ENCODE data around the gene TAMALIN. TPM values are rescaled to one million over a fixed set of nuclear protein-coding genes. Genes with fewer than 3 reads are reported as not detected.

The TAMALIN gene
- total and polyA plus RNA-seq, 2 experiments from 2014 or later = 0.34 to 3.0 TPM

DNA sequence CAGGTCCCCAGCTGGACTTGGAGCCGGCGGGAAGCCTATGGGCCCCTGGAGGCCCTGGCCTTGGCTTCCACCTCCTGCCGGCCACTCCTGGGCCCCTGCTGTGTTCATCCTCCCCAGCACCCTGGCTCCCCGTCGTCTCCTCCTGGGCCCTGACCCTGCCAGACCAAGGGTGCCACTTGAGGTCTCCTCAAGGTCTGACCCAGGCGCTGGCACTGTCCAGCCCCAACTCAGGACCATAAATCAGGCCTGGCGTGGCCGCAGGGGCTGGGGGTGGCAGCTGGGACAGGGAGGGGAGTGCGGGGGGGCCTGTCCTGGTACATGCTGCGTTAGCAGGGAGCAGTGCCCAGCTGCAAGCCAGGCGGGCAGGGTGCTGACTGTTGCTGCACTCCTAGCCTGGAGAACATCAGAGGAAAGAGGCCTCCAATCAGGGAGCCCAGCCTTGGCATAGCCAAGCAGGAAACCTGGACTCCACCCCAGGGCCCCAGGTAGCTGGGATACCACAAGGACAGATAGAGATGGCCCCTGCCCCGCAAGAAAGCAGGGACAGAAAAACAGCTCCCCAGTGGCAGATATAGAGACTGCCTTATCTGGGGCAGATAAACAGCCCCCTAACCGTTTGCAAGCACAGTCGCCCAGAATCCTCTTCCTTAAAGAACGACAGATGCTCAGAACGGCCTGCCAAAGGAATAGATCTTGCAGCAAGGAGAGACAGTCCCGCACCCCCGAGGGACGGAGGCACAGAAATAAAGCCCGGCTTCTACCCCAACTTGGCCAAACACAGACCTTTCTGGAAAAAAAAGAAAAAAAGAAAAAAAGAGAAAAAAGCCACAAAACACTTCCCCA is 56.6 kb downstream of the TAMALIN start:
- Mint-ChIP-seq H3K36me3 (ENCODE audit: low read depth) (peaks cover 4% of the 10 kb centered on the region), H3K4me3 (no peak overlapping the region), H3K9me3 (no peaks in the 10 kb centered on the region), H3K27ac (no peak overlapping the region), H3K4me1 (peaks cover 2% of the 10 kb centered on the region; the same call in 1 of the 3 replicates), H3K27me3 (ENCODE audit: insufficient read depth, low read depth, poor library complexity) (peaks cover 9% of the 10 kb centered on the region)
- DNase-seq (ENCODE audit: low spot score) = no peak
- TF ChIP-seq, protein P1, sequence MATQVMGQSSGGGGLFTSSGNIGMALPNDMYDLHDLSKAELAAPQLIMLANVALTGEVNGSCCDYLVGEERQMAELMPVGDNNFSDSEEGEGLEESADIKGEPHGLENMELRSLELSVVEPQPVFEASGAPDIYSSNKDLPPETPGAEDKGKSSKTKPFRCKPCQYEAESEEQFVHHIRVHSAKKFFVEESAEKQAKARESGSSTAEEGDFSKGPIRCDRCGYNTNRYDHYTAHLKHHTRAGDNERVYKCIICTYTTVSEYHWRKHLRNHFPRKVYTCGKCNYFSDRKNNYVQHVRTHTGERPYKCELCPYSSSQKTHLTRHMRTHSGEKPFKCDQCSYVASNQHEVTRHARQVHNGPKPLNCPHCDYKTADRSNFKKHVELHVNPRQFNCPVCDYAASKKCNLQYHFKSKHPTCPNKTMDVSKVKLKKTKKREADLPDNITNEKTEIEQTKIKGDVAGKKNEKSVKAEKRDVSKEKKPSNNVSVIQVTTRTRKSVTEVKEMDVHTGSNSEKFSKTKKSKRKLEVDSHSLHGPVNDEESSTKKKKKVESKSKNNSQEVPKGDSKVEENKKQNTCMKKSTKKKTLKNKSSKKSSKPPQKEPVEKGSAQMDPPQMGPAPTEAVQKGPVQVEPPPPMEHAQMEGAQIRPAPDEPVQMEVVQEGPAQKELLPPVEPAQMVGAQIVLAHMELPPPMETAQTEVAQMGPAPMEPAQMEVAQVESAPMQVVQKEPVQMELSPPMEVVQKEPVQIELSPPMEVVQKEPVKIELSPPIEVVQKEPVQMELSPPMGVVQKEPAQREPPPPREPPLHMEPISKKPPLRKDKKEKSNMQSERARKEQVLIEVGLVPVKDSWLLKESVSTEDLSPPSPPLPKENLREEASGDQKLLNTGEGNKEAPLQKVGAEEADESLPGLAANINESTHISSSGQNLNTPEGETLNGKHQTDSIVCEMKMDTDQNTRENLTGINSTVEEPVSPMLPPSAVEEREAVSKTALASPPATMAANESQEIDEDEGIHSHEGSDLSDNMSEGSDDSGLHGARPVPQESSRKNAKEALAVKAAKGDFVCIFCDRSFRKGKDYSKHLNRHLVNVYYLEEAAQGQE (IDR thresholded peaks at IDR 0.05; ENCODE audit: unreplicated experiment) = no peak
- no peak for TF ChIP-seq JUNB (IDR thresholded peaks at IDR 0.05; ENCODE audit: unreplicated experiment)
- TF ChIP-seq, protein P2, sequence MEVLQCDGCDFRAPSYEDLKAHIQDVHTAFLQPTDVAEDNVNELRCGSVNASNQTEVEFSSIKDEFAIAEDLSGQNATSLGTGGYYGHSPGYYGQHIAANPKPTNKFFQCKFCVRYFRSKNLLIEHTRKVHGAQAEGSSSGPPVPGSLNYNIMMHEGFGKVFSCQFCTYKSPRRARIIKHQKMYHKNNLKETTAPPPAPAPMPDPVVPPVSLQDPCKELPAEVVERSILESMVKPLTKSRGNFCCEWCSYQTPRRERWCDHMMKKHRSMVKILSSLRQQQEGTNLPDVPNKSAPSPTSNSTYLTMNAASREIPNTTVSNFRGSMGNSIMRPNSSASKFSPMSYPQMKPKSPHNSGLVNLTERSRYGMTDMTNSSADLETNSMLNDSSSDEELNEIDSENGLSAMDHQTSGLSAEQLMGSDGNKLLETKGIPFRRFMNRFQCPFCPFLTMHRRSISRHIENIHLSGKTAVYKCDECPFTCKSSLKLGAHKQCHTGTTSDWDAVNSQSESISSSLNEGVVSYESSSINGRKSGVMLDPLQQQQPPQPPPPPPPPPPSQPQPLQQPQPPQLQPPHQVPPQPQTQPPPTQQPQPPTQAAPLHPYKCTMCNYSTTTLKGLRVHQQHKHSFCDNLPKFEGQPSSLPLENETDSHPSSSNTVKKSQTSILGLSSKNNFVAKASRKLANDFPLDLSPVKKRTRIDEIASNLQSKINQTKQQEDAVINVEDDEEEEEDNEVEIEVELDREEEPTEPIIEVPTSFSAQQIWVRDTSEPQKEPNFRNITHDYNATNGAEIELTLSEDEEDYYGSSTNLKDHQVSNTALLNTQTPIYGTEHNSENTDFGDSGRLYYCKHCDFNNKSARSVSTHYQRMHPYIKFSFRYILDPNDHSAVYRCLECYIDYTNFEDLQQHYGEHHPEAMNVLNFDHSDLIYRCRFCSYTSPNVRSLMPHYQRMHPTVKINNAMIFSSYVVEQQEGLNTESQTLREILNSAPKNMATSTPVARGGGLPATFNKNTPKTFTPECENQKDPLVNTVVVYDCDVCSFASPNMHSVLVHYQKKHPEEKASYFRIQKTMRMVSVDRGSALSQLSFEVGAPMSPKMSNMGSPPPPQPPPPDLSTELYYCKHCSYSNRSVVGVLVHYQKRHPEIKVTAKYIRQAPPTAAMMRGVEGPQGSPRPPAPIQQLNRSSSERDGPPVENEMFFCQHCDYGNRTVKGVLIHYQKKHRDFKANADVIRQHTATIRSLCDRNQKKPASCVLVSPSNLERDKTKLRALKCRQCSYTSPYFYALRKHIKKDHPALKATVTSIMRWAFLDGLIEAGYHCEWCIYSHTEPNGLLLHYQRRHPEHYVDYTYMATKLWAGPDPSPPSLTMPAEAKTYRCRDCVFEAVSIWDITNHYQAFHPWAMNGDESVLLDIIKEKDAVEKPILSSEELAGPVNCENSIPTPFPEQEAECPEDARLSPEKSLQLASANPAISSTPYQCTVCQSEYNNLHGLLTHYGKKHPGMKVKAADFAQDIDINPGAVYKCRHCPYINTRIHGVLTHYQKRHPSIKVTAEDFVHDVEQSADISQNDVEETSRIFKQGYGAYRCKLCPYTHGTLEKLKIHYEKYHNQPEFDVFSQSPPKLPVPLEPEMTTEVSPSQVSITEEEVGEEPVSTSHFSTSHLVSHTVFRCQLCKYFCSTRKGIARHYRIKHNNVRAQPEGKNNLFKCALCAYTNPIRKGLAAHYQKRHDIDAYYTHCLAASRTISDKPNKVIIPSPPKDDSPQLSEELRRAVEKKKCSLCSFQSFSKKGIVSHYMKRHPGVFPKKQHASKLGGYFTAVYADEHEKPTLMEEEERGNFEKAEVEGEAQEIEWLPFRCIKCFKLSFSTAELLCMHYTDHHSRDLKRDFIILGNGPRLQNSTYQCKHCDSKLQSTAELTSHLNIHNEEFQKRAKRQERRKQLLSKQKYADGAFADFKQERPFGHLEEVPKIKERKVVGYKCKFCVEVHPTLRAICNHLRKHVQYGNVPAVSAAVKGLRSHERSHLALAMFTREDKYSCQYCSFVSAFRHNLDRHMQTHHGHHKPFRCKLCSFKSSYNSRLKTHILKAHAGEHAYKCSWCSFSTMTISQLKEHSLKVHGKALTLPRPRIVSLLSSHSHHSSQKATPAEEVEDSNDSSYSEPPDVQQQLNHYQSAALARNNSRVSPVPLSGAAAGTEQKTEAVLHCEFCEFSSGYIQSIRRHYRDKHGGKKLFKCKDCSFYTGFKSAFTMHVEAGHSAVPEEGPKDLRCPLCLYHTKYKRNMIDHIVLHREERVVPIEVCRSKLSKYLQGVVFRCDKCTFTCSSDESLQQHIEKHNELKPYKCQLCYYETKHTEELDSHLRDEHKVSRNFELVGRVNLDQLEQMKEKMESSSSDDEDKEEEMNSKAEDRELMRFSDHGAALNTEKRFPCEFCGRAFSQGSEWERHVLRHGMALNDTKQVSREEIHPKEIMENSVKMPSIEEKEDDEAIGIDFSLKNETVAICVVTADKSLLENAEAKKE (CRISPR knock-in tag; IDR thresholded peaks at IDR 0.05) = no peak
- TF ChIP-seq EZH2 (IDR thresholded peaks at IDR 0.05; ENCODE audit: low read depth, unreplicated experiment) = no peak
- TF ChIP-seq ZNF331 (CRISPR knock-in tag; IDR thresholded peaks at IDR 0.05; ENCODE audit: low read depth) = no peak
- TF ChIP-seq NANOG (IDR thresholded peaks at IDR 0.05; ENCODE audit: borderline replicate concordance) = no peak
- TF ChIP-seq EZH2phosphoT487 (IDR thresholded peaks at IDR 0.05; ENCODE audit: unreplicated experiment) = no peak
- TF ChIP-seq, protein P3, sequence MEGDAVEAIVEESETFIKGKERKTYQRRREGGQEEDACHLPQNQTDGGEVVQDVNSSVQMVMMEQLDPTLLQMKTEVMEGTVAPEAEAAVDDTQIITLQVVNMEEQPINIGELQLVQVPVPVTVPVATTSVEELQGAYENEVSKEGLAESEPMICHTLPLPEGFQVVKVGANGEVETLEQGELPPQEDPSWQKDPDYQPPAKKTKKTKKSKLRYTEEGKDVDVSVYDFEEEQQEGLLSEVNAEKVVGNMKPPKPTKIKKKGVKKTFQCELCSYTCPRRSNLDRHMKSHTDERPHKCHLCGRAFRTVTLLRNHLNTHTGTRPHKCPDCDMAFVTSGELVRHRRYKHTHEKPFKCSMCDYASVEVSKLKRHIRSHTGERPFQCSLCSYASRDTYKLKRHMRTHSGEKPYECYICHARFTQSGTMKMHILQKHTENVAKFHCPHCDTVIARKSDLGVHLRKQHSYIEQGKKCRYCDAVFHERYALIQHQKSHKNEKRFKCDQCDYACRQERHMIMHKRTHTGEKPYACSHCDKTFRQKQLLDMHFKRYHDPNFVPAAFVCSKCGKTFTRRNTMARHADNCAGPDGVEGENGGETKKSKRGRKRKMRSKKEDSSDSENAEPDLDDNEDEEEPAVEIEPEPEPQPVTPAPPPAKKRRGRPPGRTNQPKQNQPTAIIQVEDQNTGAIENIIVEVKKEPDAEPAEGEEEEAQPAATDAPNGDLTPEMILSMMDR (conservative IDR thresholded peaks at IDR 0.05; ENCODE audit: low read depth in 2 of 2) = no peak
- TF ChIP-seq ZNF114 (CRISPR knock-in tag; IDR thresholded peaks at IDR 0.05) = no peak
- TF ChIP-seq, protein P4, sequence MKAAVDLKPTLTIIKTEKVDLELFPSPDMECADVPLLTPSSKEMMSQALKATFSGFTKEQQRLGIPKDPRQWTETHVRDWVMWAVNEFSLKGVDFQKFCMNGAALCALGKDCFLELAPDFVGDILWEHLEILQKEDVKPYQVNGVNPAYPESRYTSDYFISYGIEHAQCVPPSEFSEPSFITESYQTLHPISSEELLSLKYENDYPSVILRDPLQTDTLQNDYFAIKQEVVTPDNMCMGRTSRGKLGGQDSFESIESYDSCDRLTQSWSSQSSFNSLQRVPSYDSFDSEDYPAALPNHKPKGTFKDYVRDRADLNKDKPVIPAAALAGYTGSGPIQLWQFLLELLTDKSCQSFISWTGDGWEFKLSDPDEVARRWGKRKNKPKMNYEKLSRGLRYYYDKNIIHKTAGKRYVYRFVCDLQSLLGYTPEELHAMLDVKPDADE (IDR thresholded peaks at IDR 0.05) = no peak
- no peak for TF ChIP-seq STAT1 (IDR thresholded peaks at IDR 0.05; ENCODE audit: unreplicated experiment)
- no peak for TF ChIP-seq POLR2AphosphoS5 (IDR thresholded peaks at IDR 0.05; ENCODE audit: low read depth)
- no peak for TF ChIP-seq CREB1 (CRISPR knock-in tag; IDR thresholded peaks at IDR 0.05; ENCODE audit: low read depth)
- Histone ChIP-seq H3K4me1 (ENCODE audit: insufficient read depth) (no peaks in the 10 kb centered on the region), H3K79me2 (replicated peaks; ENCODE audit: insufficient read depth) (no peaks in the 10 kb centered on the region), H3K9me2 (ENCODE audit: insufficient read depth) (no peaks in the 10 kb centered on the region), H3K27me3 (ENCODE audit: insufficient read depth) (no peaks in the 10 kb centered on the region), H3K36me3 (ENCODE audit: insufficient read depth) (no peaks in the 10 kb centered on the region), H3K4me2 (no peak overlapping the region), H4K20me1 (replicated peaks; ENCODE audit: insufficient read depth) (no peaks in the 10 kb centered on the region), H3K27ac (ENCODE audit: low read depth) (no peak overlapping the region), H3F3A (replicated peaks; ENCODE audit: low read depth) (no peaks in the 10 kb centered on the region; the same call in 1 of the 2 replicates), H3K4me3 (no peak overlapping the region), H2AFZ (no peak overlapping the region; the same call in 1 of the 2 replicates)
- ATAC-seq = no peak; the same call in 2 of the 3 replicates
